SHP77 (cell line): ENCODE data around the gene FN3K.

Source experiments
- DNase-seq, 2 experiments: peaks; one replicate each; lab custom pipeline; 2025; lab: John Stamatoyannopoulos, UW

The FN3K gene

GRCh38 chr17:82734987-82735866, at the start of gene FN3K:
FN3K (plus strand) TSS chr17:82735615; CDS start chr17:82735637, 22 bp downstream.
- DNase-seq, result peak; percentile 72 to 87

- DNase-seq, result no peak
These were observed 48.8 kb upstream of the FN3K start for GRCh38 chr17:82686366-82687324.

GRCh38 chr17:82687375-82687861, 48.0 kb upstream of the FN3K start:
- no peak for DNase-seq

GRCh38 chr17:82687871-82688270, 47.5 kb upstream of the FN3K start:
- no peak for DNase-seq

GRCh38 chr17:82689077-82689476, 46.3 kb upstream of the FN3K start:
- peak; percentile 48 to 62 for DNase-seq

- DNase-seq, result no peak
These were observed 44.5 kb upstream of the FN3K start for GRCh38 chr17:82690786-82691489.

- no peak for DNase-seq
These were observed 43.7 kb upstream of the FN3K start for GRCh38 chr17:82691714-82692113.

- no peak for DNase-seq
These were observed 43.1 kb upstream of the FN3K start for GRCh38 chr17:82692268-82692667.

- no peak for DNase-seq
These were observed 42.1 kb upstream of the FN3K start for GRCh38 chr17:82693168-82693867.

GRCh38 chr17:82694647-82695046, 40.8 kb upstream of the FN3K start:
- no peak for DNase-seq

GRCh38 chr17:82696259-82696658, 39.2 kb upstream of the FN3K start:
- no peak for DNase-seq

GRCh38 chr17:82696916-82697807, 38.3 kb upstream of the FN3K start:
- no peak for DNase-seq

- DNase-seq, result no peak
These were observed 37.7 kb upstream of the FN3K start for GRCh38 chr17:82697808-82698064.

GRCh38 chr17:82698065-82698973, 37.1 kb upstream of the FN3K start, which contains the start of gene RAB40B:
RAB40B (minus strand) TSS chr17:82698698; CDS start chr17:82698596, 102 bp downstream.
- peak; percentile 98 for DNase-seq

- DNase-seq, result peak in 1 of 2 experiments; percentile 49
These were observed 36.4 kb upstream of the FN3K start for GRCh38 chr17:82698974-82699442.

GRCh38 chr17:82699551-82699950, 35.9 kb upstream of the FN3K start:
- no peak for DNase-seq

- DNase-seq, result peak in 1 of 2 experiments; percentile 45
These were observed 33.0 kb upstream of the FN3K start for GRCh38 chr17:82702231-82702927.

GRCh38 chr17:82703036-82703745, 32.2 kb upstream of the FN3K start:
- no peak for DNase-seq
